ENCODE measurements around the gene CEP89.
"Not testable (repeated sequence)": the region's sequence is repeated elsewhere in the genome, so short reads cannot be mapped to it uniquely, and the experiment has no call there.

CEP89 gene

DNA sequence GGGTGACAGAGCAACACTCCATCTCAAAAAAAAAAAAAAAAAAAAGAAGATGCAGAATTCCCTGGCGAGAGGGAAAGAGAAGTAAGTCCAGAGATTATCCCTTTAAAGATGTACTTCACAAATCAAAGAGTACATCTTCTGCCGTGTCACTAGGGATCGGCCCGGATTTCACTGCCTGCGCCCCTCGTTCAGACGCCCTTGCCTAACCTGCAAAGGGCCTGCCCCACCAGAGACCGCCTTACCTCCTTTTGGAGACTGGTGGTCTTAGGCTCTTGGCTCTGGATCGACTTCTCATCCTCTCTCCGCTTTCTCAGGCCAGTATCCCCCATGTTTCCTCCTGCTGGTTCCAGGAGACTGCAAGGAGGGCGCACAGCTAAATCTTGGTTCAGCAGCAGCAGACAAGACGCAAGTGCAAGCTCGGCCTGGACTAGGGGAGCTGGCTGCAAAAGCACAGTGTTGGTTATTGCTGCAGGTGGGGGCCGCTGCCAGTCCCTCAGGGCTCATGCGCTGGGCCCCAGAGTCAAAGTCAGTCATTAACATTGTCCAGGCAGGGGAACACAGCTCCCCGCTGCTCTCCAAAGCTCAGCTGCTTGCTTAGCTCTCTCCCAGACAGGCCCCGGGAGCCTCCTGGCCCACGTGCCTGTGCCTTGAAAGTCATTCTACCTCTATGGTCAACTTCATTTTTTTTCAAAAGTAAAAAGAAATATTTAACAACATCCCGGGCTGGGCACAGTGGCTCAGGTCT is 103.4 kb downstream of the CEP89 start:
- FAIRE-seq (no peak), DNase-seq (ENCODE audit: insufficient read length, low spot score) (no peak)
- TF ChIP-seq, protein P1, sequence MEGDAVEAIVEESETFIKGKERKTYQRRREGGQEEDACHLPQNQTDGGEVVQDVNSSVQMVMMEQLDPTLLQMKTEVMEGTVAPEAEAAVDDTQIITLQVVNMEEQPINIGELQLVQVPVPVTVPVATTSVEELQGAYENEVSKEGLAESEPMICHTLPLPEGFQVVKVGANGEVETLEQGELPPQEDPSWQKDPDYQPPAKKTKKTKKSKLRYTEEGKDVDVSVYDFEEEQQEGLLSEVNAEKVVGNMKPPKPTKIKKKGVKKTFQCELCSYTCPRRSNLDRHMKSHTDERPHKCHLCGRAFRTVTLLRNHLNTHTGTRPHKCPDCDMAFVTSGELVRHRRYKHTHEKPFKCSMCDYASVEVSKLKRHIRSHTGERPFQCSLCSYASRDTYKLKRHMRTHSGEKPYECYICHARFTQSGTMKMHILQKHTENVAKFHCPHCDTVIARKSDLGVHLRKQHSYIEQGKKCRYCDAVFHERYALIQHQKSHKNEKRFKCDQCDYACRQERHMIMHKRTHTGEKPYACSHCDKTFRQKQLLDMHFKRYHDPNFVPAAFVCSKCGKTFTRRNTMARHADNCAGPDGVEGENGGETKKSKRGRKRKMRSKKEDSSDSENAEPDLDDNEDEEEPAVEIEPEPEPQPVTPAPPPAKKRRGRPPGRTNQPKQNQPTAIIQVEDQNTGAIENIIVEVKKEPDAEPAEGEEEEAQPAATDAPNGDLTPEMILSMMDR (IDR thresholded peaks at IDR 0.05; ENCODE audit: insufficient read depth, missing control alignments), result no peak

DNA sequence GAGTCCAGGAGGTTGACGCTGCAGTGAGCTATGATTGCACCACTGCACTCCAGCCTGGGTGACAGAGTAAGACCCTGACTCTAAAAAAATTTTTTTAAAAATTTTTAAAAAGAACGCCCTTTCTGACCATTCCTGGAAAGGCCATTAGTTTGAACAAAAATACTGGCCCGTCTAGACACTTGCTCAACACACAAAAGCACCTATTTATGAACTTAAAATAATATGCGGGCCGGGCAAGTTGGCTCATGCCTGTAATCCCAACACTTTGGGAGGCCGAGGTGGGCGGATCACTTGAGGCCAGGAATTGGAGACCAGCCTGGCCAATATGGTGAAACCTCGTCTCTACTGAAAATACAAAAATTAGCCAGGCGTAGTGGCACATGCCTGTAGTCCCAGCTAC is 104.3 kb downstream of the CEP89 start:
- not testable (repeated sequence) for DNase-seq (ENCODE audit: insufficient read length, low spot score); FAIRE-seq

DNA sequence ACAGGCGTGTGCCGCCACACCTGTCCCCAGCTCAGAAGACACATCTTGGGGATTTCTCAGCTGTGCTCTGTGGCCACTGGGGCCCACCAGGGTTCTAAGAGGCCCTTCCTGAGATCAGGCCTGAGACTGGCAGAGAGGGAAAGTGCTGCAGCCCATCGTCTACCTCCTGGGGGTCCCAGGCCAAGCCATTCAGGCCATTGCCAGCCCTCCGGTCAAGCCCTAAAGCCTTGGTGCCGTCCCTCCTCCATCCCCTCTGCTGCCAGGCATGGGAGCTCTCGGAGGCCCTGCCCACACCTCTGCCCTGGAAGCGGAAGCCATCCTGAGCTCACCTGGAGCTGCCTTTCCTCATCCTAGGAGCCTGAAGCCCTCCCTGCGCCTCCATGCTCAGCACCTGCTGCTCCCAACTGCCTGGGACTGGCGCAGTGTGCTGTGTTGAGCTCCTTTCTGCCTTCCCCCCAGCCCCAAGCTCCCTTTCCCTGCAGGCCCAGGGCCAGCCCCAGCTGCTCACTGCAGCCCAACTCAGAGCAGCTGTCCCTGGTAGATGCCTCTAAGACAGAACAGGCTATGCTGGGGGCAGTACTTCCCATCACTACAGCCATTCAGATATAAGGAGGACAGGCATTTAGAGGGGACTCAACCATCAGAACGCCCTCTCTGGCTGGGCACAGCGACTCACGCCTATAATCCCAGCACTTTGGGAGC is 105.0 kb downstream of the CEP89 start:
- no peak for DNase-seq (ENCODE audit: insufficient read length, low spot score)
- TF ChIP-seq, protein P1 (IDR thresholded peaks at IDR 0.05; ENCODE audit: insufficient read depth, missing control alignments), result no peak

DNA sequence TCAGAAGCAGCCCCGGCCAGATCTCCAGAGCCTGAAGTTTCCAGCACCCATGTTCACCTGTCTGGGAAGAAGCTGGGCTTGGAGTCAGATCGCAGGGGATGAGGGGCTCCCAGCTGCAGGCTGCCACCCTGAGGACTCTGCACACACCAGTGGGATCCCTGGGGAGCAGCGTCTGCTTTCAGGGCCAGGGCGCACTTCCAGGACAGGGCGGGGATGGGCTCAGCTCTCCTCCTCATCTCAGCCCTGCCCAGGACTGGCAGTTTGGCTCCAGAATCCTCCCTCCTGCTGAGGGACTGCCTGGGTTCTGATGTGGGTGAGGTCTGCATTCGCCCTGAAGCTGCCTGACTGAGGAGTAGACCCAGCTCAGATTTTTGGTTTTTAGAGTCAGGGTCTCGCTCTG is 105.7 kb downstream of the CEP89 start:
- TF ChIP-seq, protein P1 (IDR thresholded peaks at IDR 0.05; ENCODE audit: insufficient read depth, missing control alignments), result no peak
- no peak for FAIRE-seq

More for the DNA sequence above, 105.0 kb downstream of the CEP89 start:
- no peak for FAIRE-seq

DNA sequence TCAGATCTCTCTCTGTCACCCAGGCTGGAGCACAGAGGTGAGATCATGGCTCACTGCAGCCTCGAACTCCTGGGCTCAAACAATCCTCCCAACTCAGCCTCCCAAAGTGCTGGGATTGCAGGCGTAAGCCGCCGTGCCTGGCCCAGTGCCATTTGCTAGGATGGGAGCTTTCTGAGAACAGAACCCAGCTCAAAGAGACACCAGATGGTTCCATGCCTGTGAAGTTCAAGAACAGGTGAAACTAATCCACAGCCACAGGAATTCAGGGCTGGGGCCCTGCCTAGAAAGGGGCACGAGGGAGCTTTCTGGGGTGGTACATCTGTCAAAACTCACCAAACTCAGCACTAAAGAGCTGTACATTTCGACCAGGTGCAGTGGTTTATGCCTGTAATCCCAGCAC is 106.4 kb downstream of the CEP89 start:
- TF ChIP-seq, protein P1 (IDR thresholded peaks at IDR 0.05; ENCODE audit: insufficient read depth, missing control alignments), result no peak
- DNase-seq (ENCODE audit: insufficient read length, low spot score), result no peak
- FAIRE-seq, result no peak

More for the DNA sequence above, 105.7 kb downstream of the CEP89 start:
- DNase-seq (ENCODE audit: insufficient read length, low spot score), result no peak

DNA sequence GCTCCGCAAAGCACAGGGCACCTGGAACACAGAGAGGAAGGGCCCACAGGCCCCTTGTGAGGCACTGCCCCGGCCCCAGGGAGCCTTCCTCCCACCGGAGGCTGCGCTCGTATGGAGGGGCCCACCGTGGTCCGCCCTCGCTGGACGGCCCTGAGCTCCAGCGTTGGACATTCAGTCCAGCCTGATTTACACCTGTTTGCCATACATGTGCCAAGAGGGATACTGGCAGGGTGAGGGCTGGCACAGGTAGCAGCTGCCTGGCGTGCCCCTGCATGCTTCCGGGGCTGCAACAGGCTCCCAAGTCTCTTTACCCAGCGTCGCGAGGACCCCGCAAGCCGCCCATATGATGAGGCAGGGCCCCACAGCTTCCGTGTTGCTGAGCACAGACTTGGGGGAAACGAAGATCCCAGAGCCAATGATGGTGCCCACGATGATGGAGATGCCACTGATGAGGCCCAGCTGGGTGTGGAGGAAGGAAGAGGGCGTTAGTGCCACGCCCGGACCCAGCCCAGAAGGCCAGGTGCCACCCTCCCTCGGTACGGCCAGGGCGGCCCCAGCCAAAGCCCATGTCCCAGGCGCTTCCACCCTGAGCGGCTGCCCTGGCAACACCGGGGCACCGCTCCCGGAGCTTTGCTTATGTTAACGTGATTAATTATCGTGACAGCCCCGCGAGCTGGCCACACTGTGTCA is 107.3 kb downstream of the CEP89 start:
- TF ChIP-seq, protein P1 (IDR thresholded peaks at IDR 0.05; ENCODE audit: insufficient read depth, missing control alignments), result no peak
- FAIRE-seq (no peak), DNase-seq (ENCODE audit: insufficient read length, low spot score) (no peak)

DNA sequence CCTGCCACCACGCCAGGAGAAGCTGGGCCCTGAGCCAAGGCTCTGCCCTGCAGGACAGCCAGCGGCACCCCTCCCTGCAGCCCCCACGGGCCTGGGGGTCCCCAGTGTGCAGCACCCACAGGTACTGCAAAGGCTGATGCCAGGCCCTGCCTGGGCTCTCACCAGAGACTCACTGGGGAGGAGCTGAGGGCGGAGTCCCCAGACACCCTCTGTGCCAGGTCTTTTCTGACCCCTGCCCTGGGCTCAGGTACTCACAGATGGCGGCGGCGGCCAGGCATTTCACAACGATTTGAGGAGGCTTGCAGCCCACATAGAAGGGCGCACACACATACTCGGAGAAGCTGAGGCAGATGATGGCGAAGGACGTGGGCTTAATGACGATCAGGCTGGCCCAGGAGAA is 107.9 kb downstream of the CEP89 start:
- TF ChIP-seq, protein P1 (IDR thresholded peaks at IDR 0.05; ENCODE audit: insufficient read depth, missing control alignments), result no peak
- FAIRE-seq (no peak), DNase-seq (ENCODE audit: insufficient read length, low spot score) (no peak)

Measured in D721Med (cell line).